LNCaP clone FGC (cell line): ENCODE results near the gene HDX.

Experiments
- DNase-seq: peaks from one replicate; pipeline ENCODE4 v3.0.0-alpha.2; 2011; ENCODE audit warnings: low read depth
- H3K4me3 ChIP-seq: 2 replicates; pipeline ENCODE4 v1.5.1; 2011; ENCODE audit warnings: mild to moderate bottlenecking, low read depth, low read length, control low read depth
- CTCF ChIP-seq: IDR thresholded peaks from 2 replicates; pipeline ENCODE4 v1.5.1; 2012; ENCODE audit warnings: mild to moderate bottlenecking; ENCODE audit not compliant: control insufficient read depth, insufficient read depth; ENCODE audit errors: extremely low read depth

The HDX gene

GRCh38 chrX:84363663-84364062 lies 138.6 kb downstream of the HDX start:
- DNase-seq = no peak
- no peak overlapping the region for H3K4me3 ChIP-seq
- no peak for TF ChIP-seq CTCF

- no peak for TF ChIP-seq CTCF
- DNase-seq = no peak
- H3K4me3 ChIP-seq = no peak overlapping the region
Measured at GRCh38 chrX:84363051-84363450, 139.2 kb downstream of the HDX start.

- no peak overlapping the region for H3K4me3 ChIP-seq
- no peak for DNase-seq
- no peak for TF ChIP-seq CTCF
Measured at GRCh38 chrX:84362184-84362838, 139.9 kb downstream of the HDX start.

GRCh38 chrX:84358271-84358670 lies 144.0 kb downstream of the HDX start:
- H3K4me3 ChIP-seq = no peak overlapping the region
- no peak for DNase-seq
- no peak for TF ChIP-seq CTCF

- no peak for TF ChIP-seq CTCF
- H3K4me3 ChIP-seq = no peak overlapping the region
- DNase-seq = no peak
Measured at GRCh38 chrX:84357296-84357695, 145.0 kb downstream of the HDX start.

- H3K4me3 ChIP-seq = no peak overlapping the region
- no peak for DNase-seq
- TF ChIP-seq CTCF = no peak
Measured at GRCh38 chrX:84340968-84341367, 161.3 kb downstream of the HDX start.

- TF ChIP-seq CTCF = peak; percentile 39
- no peak for DNase-seq
- H3K4me3 ChIP-seq = no peak overlapping the region
Measured at GRCh38 chrX:84339507-84340364, 162.5 kb downstream of the HDX start.
